HG03135 (cell line): ENCODE results near the gene JOSD1.

Experiments
- ATAC-seq: cut with Tn5 transposase; IDR thresholded peaks from one replicate; pipeline ENCODE4 v1.9.1; 2021; ENCODE audit warnings: mild to moderate bottlenecking, moderate library complexity; ENCODE audit not compliant: unreplicated experiment

JOSD1 gene

GRCh38 chr22:38700789-38701628 is at the start of gene JOSD1:
Gene JOSD1, minus strand, starts transcription at chr22:38700943. Its CDS starts 956 bp downstream, at chr22:38699987.
- peak; percentile 37 for ATAC-seq

GRCh38 chr22:38750104-38750503 is 49.4 kb upstream of the JOSD1 start:
- no peak for ATAC-seq

GRCh38 chr22:38748487-38749136 is 47.9 kb upstream of the JOSD1 start:
- no peak for ATAC-seq

- ATAC-seq: no peak
Measured at GRCh38 chr22:38745676-38746460, 45.1 kb upstream of the JOSD1 start.

GRCh38 chr22:38744981-38745380 is 44.2 kb upstream of the JOSD1 start:
- no peak for ATAC-seq

GRCh38 chr22:38742176-38742942 is 41.6 kb upstream of the JOSD1 start:
- no peak for ATAC-seq

- no peak for ATAC-seq
Measured at GRCh38 chr22:38741576-38741975, 40.8 kb upstream of the JOSD1 start.

GRCh38 chr22:38741166-38741565 is 40.4 kb upstream of the JOSD1 start:
- no peak for ATAC-seq

GRCh38 chr22:38740754-38741153 is 40.0 kb upstream of the JOSD1 start:
- ATAC-seq: no peak

- no peak for ATAC-seq
Measured at GRCh38 chr22:38740116-38740723, 39.5 kb upstream of the JOSD1 start.

GRCh38 chr22:38739300-38740055 is 38.7 kb upstream of the JOSD1 start:
- no peak for ATAC-seq

GRCh38 chr22:38738475-38739070 is 37.8 kb upstream of the JOSD1 start:
- no peak for ATAC-seq

GRCh38 chr22:38737302-38738060 is 36.7 kb upstream of the JOSD1 start:
- ATAC-seq: no peak

GRCh38 chr22:38736257-38736570 is 35.5 kb upstream of the JOSD1 start:
- ATAC-seq: no peak

GRCh38 chr22:38735465-38736256 is 34.9 kb upstream of the JOSD1 start:
- ATAC-seq: no peak

GRCh38 chr22:38735126-38735464 is 34.4 kb upstream of the JOSD1 start:
- no peak for ATAC-seq

- ATAC-seq: no peak
Measured at GRCh38 chr22:38734421-38735100, 33.8 kb upstream of the JOSD1 start.
